GM19324 (cell line): ENCODE measurements around the gene GNAO1.

Source experiments
- ATAC-seq: cut with Tn5 transposase; IDR thresholded peaks from one replicate; pipeline ENCODE4 v1.9.1; 2021; ENCODE audit warnings: mild to moderate bottlenecking, moderate library complexity; ENCODE audit not compliant: unreplicated experiment, low FRiP score

GNAO1 gene

DNA sequence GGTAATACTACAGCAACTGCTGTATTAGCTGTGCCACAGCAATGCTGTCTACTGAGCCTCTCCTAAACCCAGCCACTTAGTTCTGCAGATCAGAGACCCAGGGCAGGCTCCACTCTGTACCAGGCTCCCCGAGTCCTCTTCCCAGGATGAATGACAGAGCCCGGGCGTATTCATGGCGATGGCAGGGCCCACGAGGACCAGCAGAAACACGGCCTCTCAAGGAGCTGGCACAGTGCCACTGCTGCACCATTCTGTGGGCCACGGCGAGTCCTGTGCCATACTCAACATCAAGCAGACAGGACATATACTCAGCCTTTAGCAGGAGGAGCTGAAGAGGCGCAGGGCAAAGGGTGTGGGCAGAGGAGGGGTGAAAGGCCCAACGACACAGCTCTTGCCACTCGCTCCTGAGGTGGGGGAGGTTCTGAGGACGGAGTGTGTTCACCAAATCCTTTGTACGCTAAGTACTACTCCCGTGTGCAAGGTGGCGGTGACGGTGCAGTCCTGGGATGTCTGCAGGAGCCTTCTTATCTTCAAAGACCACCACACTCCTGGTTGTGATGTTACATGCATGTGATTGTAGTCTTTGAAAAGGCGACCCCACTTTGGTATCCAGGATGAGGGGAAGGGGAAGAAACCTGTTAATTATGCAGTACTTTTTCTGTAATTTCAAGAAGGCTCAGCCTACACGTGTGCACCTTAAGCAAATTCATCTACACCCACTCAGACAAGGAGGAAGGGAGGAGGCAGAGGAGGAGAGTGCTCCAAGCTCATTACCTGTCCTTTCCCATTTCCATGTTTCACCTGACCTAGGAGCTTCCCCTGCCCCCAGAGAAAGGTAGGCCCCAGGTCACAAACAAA, 136.0 kb downstream of the GNAO1 start:
- no peak for ATAC-seq

DNA sequence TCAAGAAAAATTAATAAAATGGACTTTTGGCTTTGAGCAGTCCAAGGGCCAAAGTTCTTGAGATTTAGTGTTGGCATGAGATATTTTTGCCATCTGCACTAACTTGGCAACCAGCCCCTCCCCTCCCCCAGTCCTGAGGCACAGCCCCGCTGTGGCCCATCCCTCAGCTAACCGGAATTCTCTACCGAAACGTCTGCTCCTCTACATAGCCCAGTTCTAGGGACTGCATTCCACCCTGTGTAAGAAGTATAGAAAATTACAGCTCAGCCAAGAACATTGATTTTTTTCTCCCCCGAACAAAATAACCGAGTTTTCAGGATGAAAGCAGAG, 136.6 kb downstream of the GNAO1 start:
- ATAC-seq = no peak

DNA sequence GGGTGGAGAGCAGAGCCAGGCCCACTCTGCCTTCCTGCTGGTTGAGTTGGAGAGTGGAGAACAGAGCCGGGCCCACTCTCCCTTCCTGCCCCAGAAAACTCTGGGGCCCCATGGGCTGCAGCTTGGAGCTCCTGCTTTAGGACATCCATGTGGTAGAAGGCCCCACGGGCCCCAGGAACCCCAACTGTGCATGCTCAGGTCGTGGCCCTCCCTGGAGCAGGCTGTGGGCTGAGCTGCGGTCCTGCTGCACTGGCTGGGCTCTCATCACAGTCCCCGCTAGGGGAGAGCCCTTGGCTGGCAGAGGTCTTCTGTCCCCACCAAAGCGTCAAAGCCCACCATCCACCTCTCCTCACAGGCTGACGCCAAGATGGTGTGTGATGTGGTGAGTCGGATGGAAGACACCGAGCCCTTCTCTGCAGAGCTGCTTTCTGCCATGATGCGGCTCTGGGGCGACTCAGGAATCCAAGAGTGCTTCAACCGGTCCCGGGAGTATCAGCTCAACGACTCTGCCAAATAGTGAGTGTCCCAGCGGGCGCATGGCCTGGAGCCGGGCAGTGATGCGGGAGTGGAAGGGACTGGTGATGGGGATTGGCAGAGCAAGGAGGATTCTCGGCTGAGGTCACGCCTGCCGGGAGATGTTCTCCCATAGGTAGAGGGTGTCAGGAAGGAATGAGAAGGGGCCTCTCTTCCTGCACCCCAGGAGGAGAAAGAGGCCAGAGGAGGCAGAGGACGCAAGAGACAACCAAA, 137.2 kb downstream of the GNAO1 start:
- no peak for ATAC-seq

DNA sequence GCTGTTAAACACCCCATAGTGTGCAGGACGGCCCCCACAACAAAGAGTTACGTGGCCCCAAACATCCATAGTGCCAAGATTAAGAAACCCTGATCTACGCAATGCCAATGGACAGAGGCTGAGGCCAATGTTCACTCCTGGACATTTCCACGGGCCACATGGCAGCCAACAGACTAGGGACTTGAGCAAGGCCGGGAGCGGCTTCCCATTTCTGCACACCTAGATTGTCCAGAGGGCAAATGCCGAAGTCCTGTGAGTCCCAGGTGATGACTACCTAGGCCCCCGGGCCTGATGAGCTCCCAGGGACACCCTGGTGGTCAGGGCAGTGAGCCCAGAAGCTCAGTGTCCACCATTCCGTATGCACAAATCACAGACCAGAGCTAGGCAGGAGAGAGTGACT, 138.6 kb downstream of the GNAO1 start:
- ATAC-seq = no peak

DNA sequence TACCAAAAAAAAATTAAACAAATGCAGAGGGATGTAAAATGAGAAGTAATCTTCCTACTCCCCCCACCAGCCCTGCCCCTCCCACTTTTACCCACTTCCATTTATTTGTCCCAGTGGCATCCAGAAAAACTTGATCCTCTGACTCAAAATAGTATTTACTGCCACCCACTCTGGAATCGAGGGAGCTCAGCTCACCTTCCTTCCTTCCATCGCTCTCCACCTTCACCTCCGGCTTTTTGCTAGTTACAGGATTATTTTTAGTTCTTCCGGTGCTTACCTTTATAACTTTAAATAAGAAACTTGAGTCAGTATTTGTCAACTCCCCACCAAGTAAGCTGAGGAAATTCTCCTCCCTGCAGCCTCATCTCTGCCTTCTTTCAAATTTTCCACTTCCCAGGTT, 139.2 kb downstream of the GNAO1 start:
- no peak for ATAC-seq

DNA sequence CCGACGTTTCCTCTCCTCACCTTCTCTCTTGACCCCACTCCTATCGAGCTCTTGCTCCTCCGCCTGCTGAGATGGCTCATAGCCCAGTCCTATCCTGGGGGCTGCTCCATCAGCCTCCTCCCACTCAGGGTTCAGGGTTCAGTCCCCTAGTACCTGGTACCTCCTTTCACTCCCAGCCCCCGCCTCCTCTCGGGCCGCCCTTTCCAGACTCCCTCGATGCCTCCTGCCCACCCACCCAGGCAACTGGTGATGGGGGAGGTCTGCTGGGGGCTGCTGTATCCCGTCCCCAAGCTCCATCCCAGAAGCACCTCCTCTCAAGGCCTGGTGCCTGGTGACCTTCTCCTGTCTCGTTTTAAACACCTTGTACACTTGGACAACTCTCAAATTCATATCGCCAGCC, 140.1 kb downstream of the GNAO1 start:
- no peak for ATAC-seq

DNA sequence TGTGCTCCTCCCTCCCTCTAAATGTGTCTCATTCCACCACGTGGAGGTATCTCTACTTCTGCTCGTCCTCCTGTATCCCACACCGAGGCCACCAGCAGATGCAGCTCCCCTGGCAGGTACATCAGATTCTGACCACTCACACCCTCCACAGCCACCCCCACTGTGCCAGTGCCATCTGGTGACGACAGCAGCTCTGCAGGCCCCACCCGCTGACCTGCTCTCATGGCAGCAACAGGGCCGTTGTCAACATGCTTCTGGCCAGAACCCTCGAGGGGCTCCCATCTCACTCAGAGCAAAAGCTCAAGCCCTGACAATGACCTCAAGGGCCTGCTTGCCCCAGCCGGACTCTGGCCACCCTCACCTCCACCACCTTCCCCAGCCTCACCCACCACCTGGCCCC, 140.6 kb downstream of the GNAO1 start:
- no peak for ATAC-seq

DNA sequence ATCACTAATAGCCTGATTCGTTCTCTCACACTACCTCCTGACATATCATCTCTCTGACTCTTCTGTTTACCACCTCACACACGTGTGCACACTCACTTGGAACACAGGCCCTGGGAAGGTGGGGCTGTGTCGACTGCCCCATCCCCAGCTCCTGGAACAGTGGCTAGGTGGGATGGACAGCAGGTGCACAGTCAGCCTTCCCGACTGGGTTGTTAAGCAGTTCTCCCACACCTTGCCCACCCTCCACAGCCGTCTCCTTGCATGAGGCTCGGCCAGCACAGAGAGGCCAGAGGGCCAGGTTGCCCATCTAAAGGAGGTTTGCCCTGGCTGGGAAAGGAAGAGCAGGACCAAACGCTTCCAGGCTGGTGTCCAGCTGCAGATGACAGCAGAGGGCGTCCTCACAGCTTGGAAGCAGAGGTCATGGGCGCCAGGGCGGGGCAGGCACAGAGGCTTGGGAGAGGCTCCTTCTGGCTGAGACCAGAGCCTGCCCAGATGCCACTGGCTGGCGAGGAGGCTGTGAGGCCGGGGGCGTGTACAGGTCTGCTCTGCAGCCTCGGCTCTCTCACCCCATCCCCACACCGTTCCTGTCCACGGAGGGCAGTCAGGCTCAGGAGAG, 141.3 kb downstream of the GNAO1 start:
- no peak for ATAC-seq

DNA sequence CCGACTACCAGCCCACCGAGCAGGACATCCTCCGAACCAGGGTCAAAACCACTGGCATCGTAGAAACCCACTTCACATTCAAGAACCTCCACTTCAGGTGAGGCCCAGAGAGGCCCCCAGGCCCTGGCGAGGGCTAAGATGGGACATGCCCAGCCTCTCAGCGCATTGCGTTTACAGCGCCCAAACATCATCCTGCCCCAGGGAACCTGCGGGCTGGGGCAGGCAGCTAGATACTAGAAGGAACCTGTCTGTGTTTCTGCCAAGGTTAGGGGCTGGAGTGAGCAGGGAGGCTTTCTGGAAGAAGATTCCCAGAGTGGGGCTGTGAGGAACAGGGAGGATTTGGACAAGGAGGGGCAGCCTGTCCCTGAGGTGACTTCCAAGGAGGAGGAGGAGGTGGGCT, 143.5 kb downstream of the GNAO1 start:
- no peak for ATAC-seq

DNA sequence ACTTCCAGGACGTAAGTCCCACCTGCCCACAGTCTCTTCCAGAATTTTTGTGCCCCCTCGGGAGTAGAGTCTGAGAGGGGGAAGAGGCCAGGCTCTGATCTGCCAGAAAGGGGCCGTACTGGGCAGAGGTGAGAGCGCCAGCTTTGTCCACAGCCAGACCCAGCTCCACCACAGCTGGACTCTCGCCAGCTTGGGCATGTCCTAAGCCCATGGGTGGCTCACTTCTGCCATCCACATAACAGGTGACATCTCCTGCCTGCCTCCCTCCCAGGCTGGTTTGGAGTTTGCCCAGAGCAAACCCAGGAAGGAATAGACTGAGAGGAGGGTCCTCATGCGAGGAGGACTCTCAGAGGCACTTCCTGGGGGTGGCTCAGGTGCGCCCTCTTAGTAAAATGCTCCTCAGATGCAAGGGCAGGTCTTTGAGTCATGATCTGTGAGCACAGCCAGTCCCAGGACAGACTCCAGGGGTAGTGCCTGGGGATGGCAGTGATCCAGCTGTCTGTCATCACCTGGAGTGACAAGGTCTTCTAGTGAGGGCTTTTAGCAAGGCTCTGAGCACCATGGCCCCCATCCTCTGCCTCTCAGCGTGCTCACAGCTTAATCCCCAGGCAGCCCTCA, 144.9 kb downstream of the GNAO1 start:
- ATAC-seq = no peak

DNA sequence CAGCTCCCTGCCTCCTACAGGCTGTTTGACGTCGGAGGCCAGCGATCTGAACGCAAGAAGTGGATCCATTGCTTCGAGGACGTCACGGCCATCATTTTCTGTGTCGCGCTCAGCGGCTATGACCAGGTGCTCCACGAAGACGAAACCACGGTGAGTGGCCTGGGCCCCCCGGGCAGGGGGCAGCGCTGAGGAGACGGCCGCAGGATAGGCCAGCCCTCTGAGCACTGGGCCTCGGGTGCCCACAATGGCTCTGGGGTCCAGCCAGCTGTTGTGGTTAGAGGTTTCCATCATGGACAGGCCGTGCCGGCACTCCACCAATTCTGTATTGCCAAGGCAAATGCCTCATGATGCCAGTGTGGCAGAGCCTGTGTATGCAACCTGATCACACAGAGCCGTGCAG, 145.4 kb downstream of the GNAO1 start:
- no peak for ATAC-seq

DNA sequence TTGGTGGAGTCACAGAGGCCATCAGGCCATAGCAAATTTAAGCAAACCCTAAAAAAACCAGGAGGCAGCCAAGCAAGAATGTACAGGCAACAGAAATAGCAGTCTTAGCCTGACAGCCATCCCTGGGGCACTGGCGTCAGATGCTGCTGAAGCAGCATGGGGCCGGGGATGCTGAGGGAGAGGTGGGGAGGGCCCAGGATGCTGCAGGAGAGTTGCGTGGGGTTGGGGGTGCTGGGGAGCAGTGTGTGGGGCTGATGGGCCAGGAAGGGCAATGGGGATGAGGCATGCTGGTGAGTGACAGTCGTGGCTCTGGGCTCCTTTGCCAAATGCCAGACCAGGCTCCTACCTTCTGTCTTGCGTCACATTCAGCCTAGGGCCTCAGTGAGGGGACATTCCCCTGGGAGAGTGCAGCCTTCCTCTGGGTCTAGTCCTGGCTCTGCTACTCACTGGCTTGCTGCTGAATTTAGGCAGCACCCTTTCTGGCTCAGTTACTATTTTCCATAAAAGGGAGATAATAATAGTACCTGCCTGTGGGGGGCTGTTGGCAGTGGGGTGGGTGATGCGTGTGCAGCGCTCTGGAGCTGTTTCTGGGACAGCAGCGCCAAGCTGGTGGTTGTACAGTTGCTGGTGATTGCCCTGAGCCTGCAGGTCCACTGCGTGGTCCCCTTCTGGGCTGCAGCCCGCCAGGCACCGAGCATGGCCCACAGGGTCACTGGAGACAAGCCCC, 146.0 kb downstream of the GNAO1 start:
- ATAC-seq = no peak

DNA sequence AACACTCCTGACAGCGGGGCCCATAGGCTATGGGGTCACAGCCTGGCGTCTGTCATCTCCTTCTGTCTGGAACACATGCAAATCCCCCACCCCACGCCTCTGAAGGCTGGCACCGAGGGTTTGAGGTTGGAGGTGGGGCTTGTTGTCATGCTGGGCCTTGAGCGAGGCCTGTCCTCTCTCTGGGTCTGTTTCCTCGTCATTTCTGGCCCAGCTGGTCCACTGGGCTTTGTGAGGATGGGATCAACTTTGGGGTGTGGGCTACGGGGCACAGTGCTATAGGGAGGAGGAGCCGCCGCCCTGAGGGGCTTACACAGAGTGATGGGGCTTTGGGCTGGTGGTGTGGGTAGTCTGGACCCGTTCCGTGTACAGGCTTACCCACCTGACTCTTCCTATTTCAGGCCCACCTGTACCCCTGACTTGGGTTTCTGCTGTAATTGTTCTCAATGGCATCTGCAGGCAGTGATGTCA, 146.6 kb downstream of the GNAO1 start:
- no peak for ATAC-seq

DNA sequence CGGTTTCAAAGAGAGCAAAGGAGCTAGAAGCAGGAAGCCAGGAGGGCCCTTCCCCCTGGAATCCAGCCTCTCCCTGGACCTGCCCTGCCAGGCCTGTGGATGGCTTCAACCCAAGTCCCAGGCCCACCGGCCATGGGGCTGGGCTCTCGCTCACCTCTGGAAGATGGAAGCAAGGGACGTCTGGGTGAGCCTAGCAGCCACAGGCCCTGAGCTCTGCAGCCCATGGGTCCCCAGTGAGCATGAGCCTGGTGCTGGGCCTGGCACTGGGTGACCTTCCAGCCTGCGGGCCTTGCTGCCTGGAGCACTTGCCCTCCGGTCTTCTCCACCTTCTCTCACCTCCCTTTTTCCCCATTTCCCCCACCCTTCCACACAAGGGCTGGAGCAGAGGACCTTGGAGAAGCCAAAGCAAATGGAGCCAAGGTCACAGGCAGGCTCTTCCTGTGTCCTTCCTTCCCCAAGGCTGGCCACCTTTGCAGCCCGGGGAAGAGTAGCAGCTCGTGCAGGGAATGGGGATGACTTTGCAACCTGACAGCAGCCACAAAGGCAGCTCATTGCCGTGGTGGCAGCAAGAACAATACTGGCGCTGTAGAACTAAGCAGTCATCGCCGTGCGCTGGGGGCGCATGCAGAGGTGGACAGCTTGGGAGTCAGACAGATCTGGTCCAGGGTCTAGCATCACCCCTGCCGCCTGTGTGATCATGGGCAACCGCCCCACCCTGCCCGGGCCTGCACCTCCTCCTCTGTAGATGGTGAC, 147.5 kb downstream of the GNAO1 start:
- ATAC-seq = no peak

DNA sequence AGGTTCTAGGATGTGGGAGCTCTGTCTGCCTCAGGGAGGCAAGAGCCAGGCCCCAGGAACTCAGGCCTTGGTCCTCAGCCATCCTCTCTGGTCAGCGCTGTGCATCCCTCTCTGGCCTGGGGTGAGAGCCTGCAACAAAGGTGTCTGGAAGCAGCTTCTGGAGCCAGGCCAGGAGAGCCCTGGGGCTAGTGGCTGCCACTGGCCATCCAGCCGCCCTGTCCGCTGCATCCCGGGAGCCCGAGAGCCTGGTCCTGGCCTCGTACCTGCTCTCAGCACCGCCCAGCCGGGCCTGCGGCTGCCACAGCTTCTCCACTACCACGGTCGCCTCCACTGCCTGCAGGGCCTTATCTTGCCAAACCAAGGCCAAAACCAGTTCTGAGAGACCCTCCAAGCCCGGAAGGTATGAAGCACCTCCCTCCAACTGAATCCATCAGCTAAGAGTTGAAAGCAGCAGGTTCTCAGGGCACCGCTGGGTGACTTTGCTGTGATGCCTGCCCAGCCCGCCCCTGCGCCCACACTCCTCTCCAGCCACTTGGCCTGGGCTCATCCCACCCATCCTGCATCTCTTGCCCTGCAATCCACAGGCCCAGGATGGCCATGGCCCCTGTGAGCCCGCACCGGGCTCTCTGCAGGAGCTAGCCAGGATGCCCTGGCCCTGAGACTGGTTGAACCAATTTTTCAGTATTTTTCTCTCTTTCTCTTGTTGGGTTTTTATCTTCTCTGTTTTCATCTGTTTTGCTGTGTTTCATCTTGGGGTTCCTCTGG, 148.3 kb downstream of the GNAO1 start:
- no peak for ATAC-seq

DNA sequence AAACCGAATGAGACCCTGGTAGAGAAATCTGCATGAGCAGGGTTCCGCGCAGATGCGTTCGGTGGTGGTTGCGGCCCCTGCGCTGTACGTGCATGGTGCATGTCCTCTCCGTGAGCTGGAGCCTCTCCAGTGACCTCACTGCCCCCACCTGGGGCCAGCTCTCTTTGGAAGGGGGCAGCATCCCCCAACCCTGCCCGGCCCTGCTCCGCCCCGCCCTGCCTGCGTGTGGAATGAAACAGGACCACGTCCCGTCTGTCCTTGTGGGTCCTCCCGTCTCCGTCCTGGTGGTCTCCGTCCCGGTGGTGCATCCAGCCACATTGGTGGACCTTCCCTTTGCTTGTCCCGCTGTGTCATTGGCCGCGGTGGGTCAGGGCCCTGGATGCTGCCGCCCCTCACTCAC, 149.1 kb downstream of the GNAO1 start:
- no peak for ATAC-seq

DNA sequence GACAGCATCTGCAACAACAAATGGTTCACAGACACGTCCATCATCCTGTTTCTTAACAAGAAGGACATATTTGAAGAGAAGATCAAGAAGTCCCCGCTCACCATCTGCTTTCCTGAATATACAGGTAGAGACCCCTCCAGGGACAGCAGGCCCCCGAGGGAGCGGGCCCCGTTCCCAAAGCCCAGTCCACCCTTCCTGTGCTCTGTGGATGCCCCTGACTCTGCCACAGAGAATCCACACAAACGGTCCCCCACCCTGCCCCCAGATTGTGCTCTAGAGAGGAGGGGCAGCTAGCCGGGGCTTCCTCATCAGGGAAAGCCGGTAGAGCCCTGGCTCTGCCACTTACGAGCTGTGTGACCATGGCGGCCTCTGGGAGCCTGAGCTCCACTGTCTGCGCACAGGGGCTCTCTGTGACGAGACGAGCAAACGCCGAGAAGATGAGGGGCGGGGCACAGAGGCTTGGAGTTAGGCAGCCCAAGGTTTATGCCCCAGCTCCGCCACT, 149.6 kb downstream of the GNAO1 start:
- no peak for ATAC-seq

DNA sequence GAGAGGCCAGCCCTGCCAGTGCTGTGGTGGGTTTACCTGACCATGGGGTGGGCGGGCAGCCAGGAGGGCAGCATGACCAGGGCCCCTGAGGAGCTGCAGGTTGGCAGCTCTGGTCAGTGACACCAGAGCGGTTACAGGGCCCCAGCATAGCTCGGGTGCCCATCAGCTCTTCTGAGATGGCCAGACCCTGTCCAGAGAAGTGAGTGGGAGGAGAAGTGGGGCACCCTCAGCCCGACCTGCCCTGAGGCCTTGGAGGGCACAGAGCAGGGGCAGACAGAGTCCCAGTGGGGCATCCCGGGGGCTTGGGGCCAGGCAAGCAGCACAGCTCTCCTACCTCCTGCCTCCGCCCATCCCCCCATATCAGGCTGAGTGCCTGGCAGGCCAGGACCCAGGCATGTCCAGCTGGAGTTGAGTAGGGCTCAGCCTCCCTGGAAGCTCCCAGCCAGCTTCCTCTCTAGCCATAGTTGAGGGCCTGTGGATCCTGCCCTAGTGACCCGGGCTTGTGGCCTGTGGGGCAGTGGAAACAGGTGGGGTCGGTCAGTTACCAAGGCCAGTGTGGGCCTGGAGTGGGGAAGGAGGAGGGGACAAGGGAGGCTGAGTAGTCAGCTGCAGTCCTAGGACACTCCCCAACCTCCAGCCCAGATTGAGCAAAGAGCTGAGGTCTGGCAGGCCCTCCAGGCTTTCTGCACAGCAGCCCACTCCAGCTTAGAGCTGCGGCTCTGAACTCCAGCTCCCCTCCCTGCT, 150.5 kb downstream of the GNAO1 start:
- ATAC-seq = no peak
